ENCODE measurements around the gene VDR.

- TF ChIP-seq CTCF (IDR thresholded peaks at IDR 0.05): no peak
- TF ChIP-seq POLR2AphosphoS5 (IDR thresholded peaks at IDR 0.05): no peak
Observed at GRCh38 chr12:47942614-47943225, 37.9 kb upstream of the VDR start.
